ENCODE data around the gene KRTAP10-4. TPM values are rescaled to one million over a fixed set of nuclear protein-coding genes. Genes with fewer than 3 reads are reported as not detected.
A peak's percentile ranks its signal among the peaks of the same experiment; 100 is the strongest.
"Not testable (repeated sequence)": the region's sequence is repeated elsewhere in the genome, so short reads cannot be mapped to it uniquely, and the experiment has no call there.

KRTAP10-4 gene
- polyA plus RNA-seq, 5 donors, result not detected

- no peak for DNase-seq
These were observed 5.0 kb downstream of the KRTAP10-4 start for GRCh38 chr21:44578371-44579055.

DNA sequence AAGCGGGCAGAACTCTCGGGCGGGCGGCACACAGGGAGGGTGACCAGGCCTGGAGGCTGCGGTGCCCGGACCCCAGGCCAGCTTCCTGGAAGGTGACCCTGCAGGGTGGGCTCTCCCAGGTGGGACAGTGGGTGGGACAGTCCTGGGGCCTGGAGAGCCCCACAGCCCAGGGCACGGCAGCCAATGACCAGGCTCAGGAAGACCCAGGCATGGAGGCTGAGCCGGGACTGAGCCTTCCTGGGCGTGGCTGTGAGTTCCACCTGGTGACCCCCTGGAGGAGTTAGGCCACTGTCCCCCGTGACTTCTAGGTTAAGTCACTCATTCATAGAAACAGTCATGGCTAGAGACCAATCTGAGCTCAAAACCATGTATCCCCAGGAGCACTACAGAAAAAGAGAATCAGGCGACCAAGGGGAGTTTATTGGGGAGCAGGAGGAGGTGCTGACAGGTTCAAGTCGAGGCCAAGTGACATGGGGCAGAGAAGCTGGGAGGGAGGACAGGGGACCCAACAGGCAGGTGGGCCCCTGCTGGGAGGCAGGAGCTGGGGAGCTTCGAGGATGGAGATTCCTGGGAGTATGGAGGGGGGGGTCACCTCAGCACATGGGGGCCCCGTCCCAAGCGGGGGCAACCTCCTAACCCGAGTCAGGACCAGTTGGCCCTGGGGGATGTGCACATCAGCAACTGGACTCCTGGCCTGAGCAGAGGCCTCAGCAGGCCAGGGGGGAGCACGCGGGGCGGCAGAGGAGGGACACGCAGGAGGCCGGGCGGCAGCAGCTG, 5.7 kb downstream of the KRTAP10-4 start:
- DNase-seq, result no peak

- no peak for DNase-seq
These were observed 6.3 kb downstream of the KRTAP10-4 start for GRCh38 chr21:44579833-44580144.

GRCh38 chr21:44580231-44580821, 6.8 kb downstream of the KRTAP10-4 start, which contains the start of gene KRTAP10-5:
KRTAP10-5 (minus strand) TSS chr21:44580604; CDS start chr21:44580578, 26 bp downstream.
- not testable (repeated sequence) for DNase-seq

DNA sequence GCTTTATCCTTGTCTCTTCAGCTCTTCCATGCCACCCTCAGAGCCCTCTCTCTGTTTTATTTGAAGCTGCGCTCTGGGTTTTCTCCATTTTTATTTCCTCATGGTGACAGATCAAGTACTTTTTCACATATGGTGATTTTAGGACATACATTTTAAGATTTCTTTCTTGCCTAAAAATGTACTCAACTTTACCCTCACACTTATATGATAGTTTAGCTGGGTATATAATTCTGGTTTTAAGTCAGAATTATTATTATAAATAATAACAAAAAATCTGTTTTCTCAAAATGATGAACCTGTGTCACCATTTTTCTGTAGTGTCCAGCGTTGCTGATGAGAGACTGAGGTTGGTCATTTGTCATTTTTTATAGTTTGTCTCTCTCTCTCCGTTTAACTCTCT, 7.6 kb downstream of the KRTAP10-4 start:
- DNase-seq, result no peak

DNA sequence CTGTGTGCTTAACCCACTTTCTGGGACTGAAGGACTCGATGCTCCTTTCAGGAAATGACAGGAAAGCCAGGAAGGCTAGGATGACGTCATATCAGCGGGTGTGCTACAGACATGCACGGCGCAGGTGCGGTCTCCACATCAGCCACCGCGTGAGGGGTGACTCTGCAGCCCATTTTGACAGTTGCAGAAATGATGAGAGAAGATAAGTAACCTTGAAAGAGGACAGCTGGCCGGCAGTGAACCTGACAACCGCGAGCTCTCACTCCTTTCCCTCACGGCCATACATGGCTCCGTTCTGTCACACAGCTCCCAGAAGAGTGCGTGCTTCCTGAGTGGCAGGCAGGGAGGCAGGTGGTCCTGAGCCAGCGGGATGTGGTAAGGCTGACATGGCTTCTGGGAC, 8.5 kb downstream of the KRTAP10-4 start:
- DNase-seq, result no peak

DNA sequence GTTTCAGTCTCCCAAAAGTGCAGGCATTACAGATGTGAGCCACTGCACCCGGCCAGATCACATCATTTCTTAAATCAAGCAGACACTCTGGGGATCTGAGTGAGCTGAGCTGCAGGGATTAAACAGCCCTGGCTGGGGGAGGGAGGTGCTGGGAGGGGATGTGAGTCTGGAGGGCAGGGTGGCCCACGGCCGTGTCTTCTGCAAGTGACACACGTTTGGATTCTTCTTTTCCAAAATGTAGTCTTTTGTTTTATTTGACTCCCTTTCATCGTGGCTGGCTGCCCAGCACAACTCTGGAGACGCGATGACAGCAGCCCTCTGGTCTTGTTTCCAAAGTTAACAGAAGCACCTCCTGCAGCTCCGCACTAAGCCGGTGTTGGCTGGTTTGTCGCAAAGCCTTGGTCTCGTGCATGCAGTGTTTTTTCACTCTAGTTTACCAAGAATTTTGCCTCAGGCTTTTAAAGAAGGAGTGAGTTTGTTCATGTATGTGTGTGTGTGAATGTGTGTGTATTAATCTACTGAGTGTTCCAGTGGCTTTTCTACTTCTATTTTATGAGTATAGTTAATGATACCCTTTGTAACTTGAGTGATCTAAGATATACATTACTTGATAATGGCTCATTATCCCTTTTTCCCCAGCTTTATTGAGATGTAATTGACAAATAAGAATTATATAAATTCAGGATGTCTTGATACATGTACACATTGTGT, 9.7 kb downstream of the KRTAP10-4 start:
- no peak for DNase-seq

GRCh38 chr21:44583800-44584147, 10.2 kb downstream of the KRTAP10-4 start:
- DNase-seq, result no peak

- DNase-seq, result no peak
These were observed 12.4 kb downstream of the KRTAP10-4 start for GRCh38 chr21:44585892-44586291.

GRCh38 chr21:44589094-44589493, 15.6 kb downstream of the KRTAP10-4 start:
- DNase-seq, result no peak

GRCh38 chr21:44589586-44590305, 16.2 kb downstream of the KRTAP10-4 start:
- no peak for DNase-seq

DNA sequence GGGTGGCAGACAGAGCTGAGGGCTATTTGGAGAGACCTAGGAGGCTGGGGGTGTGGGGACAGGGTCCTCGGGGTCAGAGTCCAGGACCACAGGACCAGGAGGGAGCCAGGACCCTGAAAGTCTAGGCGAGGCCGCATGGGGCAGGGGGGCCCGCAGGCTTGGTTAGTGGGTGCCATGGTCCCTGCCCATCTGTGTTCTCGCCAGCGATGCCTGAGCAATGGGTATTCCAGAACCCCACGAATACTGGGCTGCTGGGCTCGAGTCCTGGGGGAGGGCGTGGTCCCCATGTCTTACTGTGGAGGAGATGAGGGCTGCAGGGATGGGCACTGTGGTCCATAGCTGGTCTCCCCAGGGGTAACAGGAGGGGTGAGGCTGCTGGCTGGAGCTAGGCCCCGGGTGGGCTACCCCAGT, 16.8 kb downstream of the KRTAP10-4 start:
- DNase-seq, result no peak

DNA sequence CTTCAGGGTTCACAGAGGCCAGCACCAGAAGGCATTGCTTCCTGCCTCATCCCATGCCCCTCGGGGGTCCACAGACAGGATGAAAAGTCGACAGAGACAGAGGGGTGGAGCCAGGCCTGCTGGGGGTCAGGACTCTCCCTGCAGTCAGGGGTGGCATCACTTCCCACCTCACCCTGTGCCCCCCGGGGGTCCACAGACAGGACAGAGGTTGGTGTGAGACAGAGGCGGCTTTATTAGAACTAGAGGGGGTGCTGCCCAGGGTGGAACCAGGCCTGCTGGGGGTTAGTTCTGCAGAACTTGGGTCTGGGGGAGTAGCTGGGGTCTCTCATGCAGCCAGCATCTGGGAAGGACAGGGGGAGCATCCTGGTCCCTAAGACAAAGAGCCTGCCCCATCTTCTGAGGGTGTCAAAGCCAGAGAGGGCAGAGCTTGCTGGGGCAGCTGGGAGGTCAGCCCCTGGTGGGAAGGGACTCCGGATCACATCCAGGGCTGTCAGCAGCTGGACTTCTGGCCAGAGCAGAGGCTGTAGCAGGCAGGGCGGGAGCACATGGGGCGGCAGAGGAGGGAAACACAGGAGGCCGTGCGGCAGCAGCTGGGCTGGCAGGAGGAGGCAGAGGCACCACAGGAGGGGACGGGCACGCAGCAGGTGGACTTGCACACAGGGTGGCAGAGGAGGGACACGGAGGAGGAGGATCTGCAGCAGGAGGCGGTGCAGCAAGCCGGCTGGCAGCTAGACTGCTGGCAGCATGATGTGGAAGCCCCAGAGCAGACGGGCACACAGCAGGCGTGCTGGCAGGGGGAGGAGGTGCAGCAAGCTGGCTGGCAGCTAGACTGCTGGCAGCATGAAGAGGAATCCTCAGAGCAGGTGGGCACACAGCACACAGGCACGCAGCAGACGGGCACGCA, 17.6 kb downstream of the KRTAP10-4 start:
- not testable (repeated sequence) for DNase-seq

GRCh38 chr21:44591801-44592130, 18.2 kb downstream of the KRTAP10-4 start:
- DNase-seq, result not testable (repeated sequence)

DNA sequence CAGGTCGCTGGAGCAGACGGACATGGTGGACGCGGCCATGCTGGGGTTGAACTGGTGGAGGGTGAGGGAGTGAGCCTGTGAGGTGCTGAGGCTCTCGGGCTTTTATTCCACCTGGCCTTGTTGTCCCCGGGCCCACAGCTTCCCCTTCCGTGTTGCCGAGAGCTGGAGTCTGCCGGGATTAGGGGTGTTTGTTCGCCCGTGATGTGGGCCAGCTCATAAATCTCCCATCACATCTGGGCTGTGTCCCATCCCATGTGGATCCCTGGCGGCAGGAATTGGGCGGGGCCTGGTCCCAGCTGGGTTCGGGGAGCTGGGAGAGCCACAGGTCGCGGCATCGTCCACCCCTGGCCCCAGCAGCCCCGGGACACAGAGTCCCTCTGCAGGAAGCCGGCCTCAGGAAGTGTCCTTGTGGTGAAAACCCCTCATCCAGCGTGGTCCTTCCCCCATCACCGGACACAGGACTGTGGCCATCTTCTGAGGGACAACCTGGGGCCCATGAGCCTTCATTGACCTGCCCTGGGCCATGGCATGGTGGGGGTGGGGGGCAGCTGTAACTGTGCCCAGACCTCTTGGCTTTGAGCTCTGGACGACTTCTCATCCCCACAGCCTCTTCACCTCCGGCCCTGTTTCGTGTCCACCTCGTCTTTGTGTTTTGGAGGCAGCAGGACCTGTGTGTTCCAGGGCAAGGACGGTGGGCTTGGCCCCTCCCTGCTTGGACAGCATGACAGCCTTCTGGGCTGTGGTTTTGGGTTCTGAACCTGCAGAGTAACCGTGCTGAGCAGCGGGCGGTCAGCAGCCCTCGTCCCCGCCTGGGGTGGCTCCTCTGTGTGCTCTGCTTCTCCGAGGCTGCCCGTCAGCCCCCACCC, 19.1 kb downstream of the KRTAP10-4 start, which contains the start of gene KRTAP10-6:
TSS of gene KRTAP10-6 (minus strand) at position 60 of the 866 bp plus-strand sequence. CDS start at position 39, 21 bp downstream.
- no peak for DNase-seq

- DNase-seq, result peak in 1 of 2 donors; percentile 23
These were observed 20.3 kb downstream of the KRTAP10-4 start for GRCh38 chr21:44593598-44594405.

- DNase-seq, result no peak
These were observed 20.9 kb downstream of the KRTAP10-4 start for GRCh38 chr21:44594406-44594916.

DNA sequence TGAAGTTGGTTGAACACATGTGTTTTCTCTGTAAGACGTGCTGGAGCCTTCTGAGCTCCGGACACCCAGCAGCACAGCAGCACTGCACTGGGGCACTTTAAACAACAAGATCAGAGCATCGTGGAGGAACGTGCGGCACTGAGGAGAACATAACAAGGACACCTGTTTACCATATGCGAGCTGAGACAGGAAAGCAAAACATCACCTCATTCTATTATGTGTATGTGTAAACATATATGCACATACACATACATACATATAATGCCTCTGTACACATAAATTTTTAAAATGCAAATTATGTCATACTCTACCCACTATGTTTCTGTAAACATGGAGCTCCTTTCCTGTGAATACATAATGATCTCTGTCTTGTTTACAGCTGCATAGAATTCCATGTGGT, 22.0 kb downstream of the KRTAP10-4 start:
- no peak for DNase-seq

Data from right lung (tissue), 5 donors.